ENCODE data around the gene CHD2.

The CHD2 gene

GRCh38 chr15:93045191-93045785, 145.2 kb downstream of the CHD2 start:
- no peaks in the 10 kb centered on the region for H3K9me3 ChIP-seq (ENCODE audit: control extremely low read depth in 1 of 5, control insufficient read depth in 4 of 5, insufficient read depth in 2 of 5, low read depth in 1 of 5, low read length in 4 of 5)
- H3K36me3 ChIP-seq (ENCODE audit: control insufficient read depth in 4 of 4, insufficient read depth in 4 of 4, low read length in 3 of 4) = peaks cover 0 to 8% (median 0%) of the 10 kb centered on the region in 4 experiments
- no peak overlapping the region for H3K4me3 ChIP-seq (ENCODE audit: control insufficient read depth in 1 of 7, extremely low read depth in 1 of 7, insufficient read depth in 4 of 7, low read depth in 2 of 7, low read length in 6 of 7)
- DNase-seq = no peak
- H3K4me1 ChIP-seq (ENCODE audit: control extremely low read depth in 1 of 4, control insufficient read depth in 4 of 4, insufficient read depth in 4 of 4, low read length in 3 of 4) = peaks cover 0 to 80% (median 23%) of the 10 kb centered on the region in 4 experiments
- H3K27me3 ChIP-seq (replicated peaks in 2 of 5; ENCODE audit: control insufficient read depth in 4 of 5, insufficient read depth in 5 of 5, low read length in 4 of 5) = no peaks in the 10 kb centered on the region
- ChIA-PET CTCF (interaction anchor here (18.8 kb wide), 1 partner anchor 12 kb away, joined by 472 read pairs; no protein-coding TSS in a partner anchor), POLR2A (no interaction called here)
- WGBS (ENCODE audit: insufficient coverage) = 96% methylated on average over 26 of the region's 27 CpGs
- H3K27ac ChIP-seq (ENCODE audit: insufficient read depth in 1 of 2, low read depth in 1 of 2, low read length in 2 of 2, poor library complexity in 1 of 2, severe bottlenecking in 2 of 2) = no peak overlapping the region

GRCh38 chr15:93046120-93046519, 146.0 kb downstream of the CHD2 start:
- no peaks in the 10 kb centered on the region for H3K9me3 ChIP-seq (ENCODE audit: control extremely low read depth in 1 of 5, control insufficient read depth in 4 of 5, insufficient read depth in 2 of 5, low read depth in 1 of 5, low read length in 4 of 5)
- CTCF ChIA-PET = interaction anchor here (18.8 kb wide), 1 partner anchor 12 kb away, joined by 472 read pairs; no protein-coding TSS in a partner anchor
- peaks cover 0 to 11% (median 0%) of the 10 kb centered on the region in 4 experiments for H3K36me3 ChIP-seq (ENCODE audit: control insufficient read depth in 4 of 4, insufficient read depth in 4 of 4, low read length in 3 of 4)
- peaks cover 0 to 71% (median 20%) of the 10 kb centered on the region in 4 experiments for H3K4me1 ChIP-seq (ENCODE audit: control extremely low read depth in 1 of 4, control insufficient read depth in 4 of 4, insufficient read depth in 4 of 4, low read length in 3 of 4)
- POLR2A ChIA-PET = no interaction called here
- no peak overlapping the region for H3K27ac ChIP-seq (ENCODE audit: insufficient read depth in 1 of 2, low read depth in 1 of 2, low read length in 2 of 2, poor library complexity in 1 of 2, severe bottlenecking in 2 of 2)
- no peaks in the 10 kb centered on the region for H3K27me3 ChIP-seq (replicated peaks in 2 of 5; ENCODE audit: control insufficient read depth in 4 of 5, insufficient read depth in 5 of 5, low read length in 4 of 5)
- DNase-seq = no peak
- H3K4me3 ChIP-seq (ENCODE audit: control insufficient read depth in 1 of 7, extremely low read depth in 1 of 7, insufficient read depth in 4 of 7, low read depth in 2 of 7, low read length in 6 of 7) = no peak overlapping the region
- WGBS (ENCODE audit: insufficient coverage) = 93% methylated on average over 4 of the region's 4 CpGs

DNA sequence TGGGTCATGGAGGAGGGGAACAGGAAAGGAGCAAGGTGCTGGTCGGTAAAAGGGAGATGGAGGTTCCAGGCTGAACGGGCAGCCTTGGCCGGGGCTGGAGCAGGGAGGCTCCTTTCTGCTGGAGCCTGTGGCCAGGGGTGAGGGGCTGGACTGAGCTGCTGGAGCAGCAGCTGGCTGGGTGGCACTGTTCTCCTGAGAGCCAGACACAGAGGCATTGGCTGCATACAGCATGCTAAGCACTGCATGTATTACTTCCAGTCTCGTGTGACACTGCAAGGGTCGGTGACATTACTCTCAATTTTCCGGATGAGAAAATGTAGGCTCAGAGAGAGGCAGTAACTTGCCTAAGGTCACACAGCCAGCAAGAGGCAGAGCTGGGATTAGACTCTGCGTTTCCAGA, 146.6 kb downstream of the CHD2 start:
- Histone ChIP-seq H3K4me1 (ENCODE audit: control extremely low read depth in 1 of 4, control insufficient read depth in 4 of 4, insufficient read depth in 4 of 4, low read length in 3 of 4) (peaks cover 0 to 65% (median 20%) of the 10 kb centered on the region in 4 experiments), H3K4me3 (ENCODE audit: control insufficient read depth in 1 of 7, extremely low read depth in 1 of 7, insufficient read depth in 4 of 7, low read depth in 2 of 7, low read length in 6 of 7) (no peak overlapping the region), H3K9me3 (ENCODE audit: control extremely low read depth in 1 of 5, control insufficient read depth in 4 of 5, insufficient read depth in 2 of 5, low read depth in 1 of 5, low read length in 4 of 5) (no peaks in the 10 kb centered on the region), H3K27me3 (replicated peaks in 2 of 5; ENCODE audit: control insufficient read depth in 4 of 5, insufficient read depth in 5 of 5, low read length in 4 of 5) (no peaks in the 10 kb centered on the region), H3K36me3 (ENCODE audit: control insufficient read depth in 4 of 4, insufficient read depth in 4 of 4, low read length in 3 of 4) (peaks cover 0 to 13% (median 0%) of the 10 kb centered on the region in 4 experiments), H3K27ac (ENCODE audit: insufficient read depth in 1 of 2, low read depth in 1 of 2, low read length in 2 of 2, poor library complexity in 1 of 2, severe bottlenecking in 2 of 2) (no peak overlapping the region)
- ChIA-PET POLR2A (no interaction called here), CTCF (interaction anchor here (1.7 to 18.8 kb wide), 2 partner anchors 13 to 25 kb away, joined by 8 to 472 read pairs; no protein-coding TSS in a partner anchor)
- 76% methylated on average over 6 of the region's 7 CpGs for WGBS (ENCODE audit: insufficient coverage)
- DNase-seq = no peak

DNA sequence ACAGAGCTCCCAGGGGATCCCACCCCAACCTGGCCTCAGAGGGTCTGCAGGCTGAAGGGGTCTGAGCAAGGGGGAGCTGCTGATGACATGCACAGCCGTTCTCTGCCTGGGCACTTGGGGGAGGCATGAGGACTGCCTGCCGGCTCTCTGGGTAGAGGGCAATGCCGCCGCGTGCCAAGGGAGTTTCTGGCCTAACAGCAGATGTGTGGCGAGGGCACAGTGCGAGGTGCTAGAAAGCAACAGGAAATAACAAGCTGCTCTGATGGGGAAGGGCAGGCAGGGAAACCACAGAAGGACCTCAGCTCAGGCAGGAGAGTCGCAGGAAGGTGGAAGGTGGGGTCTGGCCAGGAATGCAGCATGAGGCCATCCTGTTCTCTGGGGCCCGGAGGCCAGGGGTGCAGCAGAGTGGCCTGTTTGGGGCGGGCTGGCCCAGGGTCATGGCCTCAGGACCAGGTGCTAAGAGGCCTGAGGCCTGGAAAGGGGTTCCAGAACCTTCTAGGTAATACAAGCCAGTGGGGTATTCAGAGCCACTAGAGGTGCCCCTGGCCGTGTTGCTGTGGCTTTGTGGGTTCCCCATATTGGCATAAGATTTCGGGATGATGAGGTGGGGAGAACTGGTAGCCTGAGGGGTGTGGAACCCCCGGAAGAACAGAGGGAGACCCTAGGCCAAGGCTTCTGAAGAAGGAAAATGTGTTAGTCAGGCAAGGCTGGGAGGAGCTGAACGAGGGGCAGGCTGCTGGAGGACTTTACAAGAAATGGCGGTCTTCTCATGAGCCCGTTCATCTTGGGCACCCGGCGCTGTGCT, 147.7 kb downstream of the CHD2 start:
- Histone ChIP-seq H3K27ac (ENCODE audit: insufficient read depth in 1 of 2, low read depth in 1 of 2, low read length in 2 of 2, poor library complexity in 1 of 2, severe bottlenecking in 2 of 2) (peak overlapping the region; percentile 46 to 64), H3K9me3 (ENCODE audit: control extremely low read depth in 1 of 5, control insufficient read depth in 4 of 5, insufficient read depth in 2 of 5, low read depth in 1 of 5, low read length in 4 of 5) (no peaks in the 10 kb centered on the region), H3K4me1 (ENCODE audit: control extremely low read depth in 1 of 4, control insufficient read depth in 4 of 4, insufficient read depth in 4 of 4, low read length in 3 of 4) (peaks cover 0 to 61% (median 21%) of the 10 kb centered on the region in 4 experiments), H3K4me3 (ENCODE audit: control insufficient read depth in 1 of 7, extremely low read depth in 1 of 7, insufficient read depth in 4 of 7, low read depth in 2 of 7, low read length in 6 of 7) (no peak overlapping the region), H3K27me3 (replicated peaks in 2 of 5; ENCODE audit: control insufficient read depth in 4 of 5, insufficient read depth in 5 of 5, low read length in 4 of 5) (no peaks in the 10 kb centered on the region), H3K36me3 (ENCODE audit: control insufficient read depth in 4 of 4, insufficient read depth in 4 of 4, low read length in 3 of 4) (peaks cover 0 to 13% (median 0%) of the 10 kb centered on the region in 4 experiments)
- CTCF ChIA-PET = interaction anchor here (0.9 to 18.8 kb wide), 3 partner anchors 13 to 24 kb away, joined by 3 to 472 read pairs (median 8); no protein-coding TSS in a partner anchor
- DNase-seq = peak; percentile 68 to 95 (median 93)
- POLR2A ChIA-PET = interaction anchor here (1.0 kb wide), 1 partner anchor 9 kb away, joined by 4 read pairs; no protein-coding TSS in a partner anchor
- 26% methylated on average over 17 of the region's 18 CpGs for WGBS (ENCODE audit: insufficient coverage)

- H3K4me3 ChIP-seq (ENCODE audit: control insufficient read depth in 1 of 7, extremely low read depth in 1 of 7, insufficient read depth in 4 of 7, low read depth in 2 of 7, low read length in 6 of 7) = no peak overlapping the region
- peak overlapping the region in 1 of 2 experiments; percentile 58 for H3K27ac ChIP-seq (ENCODE audit: insufficient read depth in 1 of 2, low read depth in 1 of 2, low read length in 2 of 2, poor library complexity in 1 of 2, severe bottlenecking in 2 of 2)
- peaks cover 0 to 56% (median 21%) of the 10 kb centered on the region in 4 experiments for H3K4me1 ChIP-seq (ENCODE audit: control extremely low read depth in 1 of 4, control insufficient read depth in 4 of 4, insufficient read depth in 4 of 4, low read length in 3 of 4)
- H3K9me3 ChIP-seq (ENCODE audit: control extremely low read depth in 1 of 5, control insufficient read depth in 4 of 5, insufficient read depth in 2 of 5, low read depth in 1 of 5, low read length in 4 of 5) = no peaks in the 10 kb centered on the region
- ChIA-PET CTCF (interaction anchor here (0.9 to 18.8 kb wide), 3 partner anchors 12 to 23 kb away, joined by 3 to 472 read pairs (median 8); no protein-coding TSS in a partner anchor), POLR2A (no interaction called here)
- peaks cover 0 to 13% (median 0%) of the 10 kb centered on the region in 4 experiments for H3K36me3 ChIP-seq (ENCODE audit: control insufficient read depth in 4 of 4, insufficient read depth in 4 of 4, low read length in 3 of 4)
- no peaks in the 10 kb centered on the region for H3K27me3 ChIP-seq (replicated peaks in 2 of 5; ENCODE audit: control insufficient read depth in 4 of 5, insufficient read depth in 5 of 5, low read length in 4 of 5)
- 64% methylated on average over 14 of the region's 14 CpGs for WGBS (ENCODE audit: insufficient coverage)
- no peak for DNase-seq
These were observed 148.2 kb downstream of the CHD2 start for GRCh38 chr15:93048426-93048721.

GRCh38 chr15:93048759-93049161, 148.6 kb downstream of the CHD2 start:
- ChIA-PET CTCF (interaction anchor here (5.2 to 18.8 kb wide), 2 partner anchors 11 to 15 kb away, joined by 31 to 472 read pairs; no protein-coding TSS in a partner anchor), POLR2A (no interaction called here)
- peaks cover 0 to 13% (median 0%) of the 10 kb centered on the region in 4 experiments for H3K36me3 ChIP-seq (ENCODE audit: control insufficient read depth in 4 of 4, insufficient read depth in 4 of 4, low read length in 3 of 4)
- H3K4me3 ChIP-seq (ENCODE audit: control insufficient read depth in 1 of 7, extremely low read depth in 1 of 7, insufficient read depth in 4 of 7, low read depth in 2 of 7, low read length in 6 of 7) = no peak overlapping the region
- H3K27ac ChIP-seq (ENCODE audit: insufficient read depth in 1 of 2, low read depth in 1 of 2, low read length in 2 of 2, poor library complexity in 1 of 2, severe bottlenecking in 2 of 2) = peak overlapping the region in 1 of 2 experiments; percentile 58
- no peaks in the 10 kb centered on the region for H3K9me3 ChIP-seq (ENCODE audit: control extremely low read depth in 1 of 5, control insufficient read depth in 4 of 5, insufficient read depth in 2 of 5, low read depth in 1 of 5, low read length in 4 of 5)
- H3K27me3 ChIP-seq (replicated peaks in 2 of 5; ENCODE audit: control insufficient read depth in 4 of 5, insufficient read depth in 5 of 5, low read length in 4 of 5) = no peaks in the 10 kb centered on the region
- WGBS (ENCODE audit: insufficient coverage) = 0% methylated on average over 9 of the region's 16 CpGs
- peak; percentile 86 to 97 (median 96) for DNase-seq
- peaks cover 0 to 52% (median 21%) of the 10 kb centered on the region in 4 experiments for H3K4me1 ChIP-seq (ENCODE audit: control extremely low read depth in 1 of 4, control insufficient read depth in 4 of 4, insufficient read depth in 4 of 4, low read length in 3 of 4)
